ENCODE data around the gene OGDH. TPM values are rescaled to one million over a fixed set of nuclear protein-coding genes. Genes with fewer than 3 reads are reported as not detected.

The OGDH gene
- polyA plus RNA-seq, 1 donor from 2014 or later: 26.6 TPM

DNA sequence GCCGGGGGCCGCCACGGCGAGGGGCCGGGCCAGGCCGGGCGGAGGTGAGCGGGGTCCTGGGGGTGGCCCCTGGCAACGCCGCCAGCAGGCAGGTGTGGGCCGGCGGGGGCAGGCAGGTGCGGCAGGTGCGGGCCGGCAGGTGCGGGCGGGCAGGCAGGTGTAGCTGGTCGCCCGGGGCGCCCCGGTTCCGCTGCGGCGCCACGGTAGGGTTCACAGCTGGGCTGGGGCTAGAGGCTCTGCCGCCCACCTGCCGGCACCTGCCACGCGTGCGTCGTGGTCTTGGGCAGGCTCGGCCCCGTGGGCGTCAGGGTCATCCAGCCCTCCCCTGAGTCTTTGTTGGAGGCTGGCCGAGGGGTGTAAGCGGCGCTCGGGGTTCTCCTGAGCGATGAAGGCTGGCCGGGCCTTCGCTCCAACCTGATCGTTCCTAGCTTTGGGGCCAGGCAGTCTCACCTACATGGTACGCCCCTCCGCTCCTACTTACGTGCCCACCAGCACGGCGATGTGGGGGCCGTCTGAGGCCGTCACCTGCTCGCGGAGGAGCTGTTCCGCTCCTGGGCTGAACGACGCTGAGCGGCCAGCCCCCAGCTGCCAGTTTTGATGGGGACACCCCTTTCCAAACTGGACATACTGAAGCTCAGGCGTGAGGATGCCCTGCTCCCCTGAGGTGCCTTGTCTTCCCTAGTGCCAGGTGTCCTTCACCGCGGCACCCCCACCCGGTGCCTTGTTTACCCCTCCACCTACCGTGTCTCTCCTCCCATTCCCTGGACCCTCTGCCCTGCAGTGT, 142.7 kb downstream of the OGDH start:
- peaks cover 30 to 42% (median 42%) of the 10 kb centered on the region in 3 donors for H3K4me1 Mint-ChIP-seq
- H3K27me3 Mint-ChIP-seq: no peaks in the 10 kb centered on the region
- H3K4me3 Mint-ChIP-seq: peak overlapping the region; percentile 85 to 94 (median 92)
- peaks cover 3% of the 10 kb centered on the region for H3K36me3 Mint-ChIP-seq
- H3K9me3 Mint-ChIP-seq: no peaks in the 10 kb centered on the region
- peak overlapping the region; percentile 98 to 99 (median 99) for H3K27ac Mint-ChIP-seq

DNA sequence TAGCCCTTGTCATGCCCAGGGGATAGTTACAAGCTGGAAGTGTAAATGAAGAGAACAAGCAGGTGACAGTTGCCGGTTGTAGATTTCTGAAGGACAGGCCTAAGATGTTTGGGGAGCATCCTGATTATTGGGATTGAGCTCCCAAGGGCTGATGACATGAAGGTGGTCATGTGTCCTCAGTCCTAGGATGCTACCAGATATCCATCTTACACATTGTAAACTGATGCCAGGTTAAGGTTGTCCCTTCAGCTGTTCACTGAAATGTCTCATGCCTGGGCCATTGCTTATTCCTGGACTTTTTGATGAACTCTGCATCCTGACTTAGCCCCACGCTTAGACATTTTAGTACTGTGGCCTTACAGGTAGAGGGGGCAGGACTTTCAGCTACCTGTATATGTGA, 143.6 kb downstream of the OGDH start:
- H3K4me1 Mint-ChIP-seq: peaks cover 30 to 47% (median 36%) of the 10 kb centered on the region in 3 donors
- peak overlapping the region; percentile 85 to 94 (median 92) for H3K4me3 Mint-ChIP-seq

DNA sequence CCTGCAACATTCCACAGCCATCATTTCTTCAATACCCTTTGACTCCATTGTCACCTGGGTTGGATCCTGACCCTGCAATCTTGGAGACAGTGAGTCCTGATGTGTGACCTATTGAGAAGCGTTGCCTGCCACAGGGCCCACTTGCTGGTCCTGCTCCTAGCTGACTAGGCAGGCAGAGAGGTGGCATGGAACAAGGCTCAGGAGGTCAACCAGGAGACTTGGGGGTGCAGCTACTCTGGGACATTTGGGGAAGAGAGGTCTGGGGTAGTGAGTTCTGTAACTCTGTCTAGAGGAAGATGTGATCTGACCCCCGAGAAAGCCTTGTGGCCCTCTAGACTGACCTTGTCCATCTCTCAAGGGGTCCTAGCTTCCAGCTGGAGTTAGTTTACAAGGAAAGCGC, 144.0 kb downstream of the OGDH start:
- H3K4me3 Mint-ChIP-seq: peak overlapping the region; percentile 85 to 94 (median 92)
- H3K4me1 Mint-ChIP-seq: peaks cover 30 to 51% (median 36%) of the 10 kb centered on the region in 3 donors
- H3K27ac Mint-ChIP-seq: peak overlapping the region; percentile 98 to 99 (median 99)
- no peaks in the 10 kb centered on the region for H3K27me3 Mint-ChIP-seq
- H3K36me3 Mint-ChIP-seq: peaks cover 3% of the 10 kb centered on the region
- no peaks in the 10 kb centered on the region for H3K9me3 Mint-ChIP-seq

More for the DNA sequence above, 143.6 kb downstream of the OGDH start:
- peak overlapping the region; percentile 98 to 99 (median 99) for H3K27ac Mint-ChIP-seq
- no peaks in the 10 kb centered on the region for H3K9me3 Mint-ChIP-seq
- peaks cover 3% of the 10 kb centered on the region for H3K36me3 Mint-ChIP-seq
- no peaks in the 10 kb centered on the region for H3K27me3 Mint-ChIP-seq

DNA sequence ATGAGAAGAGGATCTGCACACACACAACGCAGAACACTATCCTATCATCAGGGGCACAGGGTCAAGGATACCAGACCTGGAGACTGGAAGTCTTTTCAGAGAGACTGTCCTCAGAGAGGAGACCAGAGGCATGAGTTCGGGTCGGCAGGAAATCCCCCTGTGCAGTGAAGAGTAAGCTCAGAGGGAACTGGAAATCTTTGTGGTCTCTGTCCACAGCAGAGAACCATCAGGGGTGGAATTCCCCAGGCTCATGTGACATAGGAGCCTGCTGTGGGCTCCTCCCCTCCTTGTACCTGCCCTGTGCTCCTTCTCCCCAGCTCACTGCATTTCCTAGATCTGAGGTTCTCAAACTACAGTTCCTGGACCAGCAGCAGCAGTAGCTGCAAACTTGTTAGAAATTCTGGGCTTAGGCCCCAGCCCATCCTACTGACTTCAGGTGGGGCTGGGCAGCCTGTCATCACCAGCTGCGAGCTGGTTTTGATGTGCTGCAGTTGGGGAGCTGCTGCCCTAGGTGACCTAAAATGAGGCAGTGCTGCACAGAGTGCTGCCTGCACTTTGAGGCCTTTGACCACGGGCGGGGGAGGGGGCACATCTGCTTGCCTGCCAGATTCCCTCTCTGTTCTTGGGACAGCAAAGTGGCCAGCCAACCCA, 144.6 kb downstream of the OGDH start:
- Mint-ChIP-seq H3K27me3 (no peaks in the 10 kb centered on the region), H3K4me3 (peak overlapping the region; percentile 85 to 94 (median 92)), H3K4me1 (peaks cover 30 to 53% (median 36%) of the 10 kb centered on the region in 3 donors), H3K36me3 (peaks cover 3% of the 10 kb centered on the region), H3K9me3 (no peaks in the 10 kb centered on the region), H3K27ac (peak overlapping the region; percentile 98 to 99 (median 99))

DNA sequence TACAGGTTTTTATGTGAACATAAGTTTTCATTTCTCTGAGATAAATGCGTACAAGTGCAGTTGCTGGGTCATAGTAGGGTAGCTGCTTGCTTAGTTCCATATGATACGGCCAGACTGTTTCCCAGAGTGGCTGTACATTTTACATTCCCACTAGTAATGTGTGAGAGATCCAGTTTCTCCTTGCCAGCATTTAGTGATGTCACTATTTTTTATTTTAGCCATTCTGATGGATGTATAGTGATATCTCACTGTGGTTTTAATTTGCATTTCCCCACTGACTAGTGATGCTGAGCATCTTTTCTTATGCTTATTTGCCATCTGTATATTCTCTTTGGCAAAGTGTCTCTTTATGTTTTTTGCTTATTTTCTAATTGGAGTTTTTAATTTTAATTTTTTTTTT, 146.4 kb downstream of the OGDH start:
- Mint-ChIP-seq H3K36me3 (peaks cover 2% of the 10 kb centered on the region), H3K4me3 (peak overlapping the region; percentile 16 to 81 (median 70)), H3K9me3 (no peaks in the 10 kb centered on the region), H3K27ac (peak overlapping the region; percentile 95 to 99 (median 99)), H3K27me3 (no peaks in the 10 kb centered on the region), H3K4me1 (peaks cover 27 to 49% (median 31%) of the 10 kb centered on the region in 3 donors)

DNA sequence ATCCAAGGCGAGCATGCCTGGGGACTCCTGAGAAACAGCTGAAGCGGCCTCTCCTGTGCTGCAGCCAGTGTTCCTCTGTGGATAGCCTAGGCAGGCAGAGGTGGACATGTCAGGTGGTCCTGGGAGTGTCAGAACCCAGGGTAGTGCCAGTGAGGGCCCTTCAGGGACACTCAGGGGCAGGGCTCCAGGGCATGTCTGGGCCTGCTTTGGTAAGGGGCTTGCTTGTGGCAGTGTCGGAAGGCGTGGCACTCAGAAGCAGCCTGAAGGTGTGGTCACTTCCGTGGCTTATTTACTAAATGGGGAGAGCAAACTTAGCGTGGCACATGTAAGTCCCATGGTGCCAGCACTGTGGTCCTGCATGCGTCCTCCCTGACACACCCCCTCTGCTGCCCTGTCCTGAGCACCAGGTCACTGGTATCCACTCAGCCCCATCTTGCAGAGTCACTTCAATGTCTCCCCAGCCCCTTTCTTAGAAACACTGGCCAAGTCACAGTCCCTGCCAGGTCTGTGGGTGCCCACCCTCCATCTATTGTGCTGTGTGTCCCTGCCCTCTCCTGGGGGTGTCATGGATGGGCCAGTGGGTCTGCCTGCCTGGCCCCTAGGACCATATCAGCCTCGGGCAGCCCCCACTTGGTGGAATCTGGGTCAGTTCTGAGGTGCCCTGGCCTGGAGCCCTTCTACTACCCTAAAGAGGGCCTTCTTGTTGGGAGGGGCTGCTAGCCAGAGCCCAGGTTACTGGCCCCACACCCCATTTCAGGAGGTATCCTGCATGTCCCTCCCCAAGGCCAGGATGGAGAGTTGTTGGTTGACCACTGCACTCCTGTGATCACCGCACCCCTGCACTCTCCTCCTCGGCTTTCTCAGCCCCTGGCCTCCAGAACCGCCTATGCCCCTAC, 148.6 kb downstream of the OGDH start:
- Mint-ChIP-seq H3K4me1 (peaks cover 22 to 43% (median 30%) of the 10 kb centered on the region in 3 donors), H3K36me3 (peaks cover 2% of the 10 kb centered on the region), H3K9me3 (no peaks in the 10 kb centered on the region), H3K4me3 (peak overlapping the region in 2 of 4 donors; percentile 52 to 68), H3K27ac (peak overlapping the region; percentile 46 to 99 (median 80)), H3K27me3 (no peaks in the 10 kb centered on the region)

DNA sequence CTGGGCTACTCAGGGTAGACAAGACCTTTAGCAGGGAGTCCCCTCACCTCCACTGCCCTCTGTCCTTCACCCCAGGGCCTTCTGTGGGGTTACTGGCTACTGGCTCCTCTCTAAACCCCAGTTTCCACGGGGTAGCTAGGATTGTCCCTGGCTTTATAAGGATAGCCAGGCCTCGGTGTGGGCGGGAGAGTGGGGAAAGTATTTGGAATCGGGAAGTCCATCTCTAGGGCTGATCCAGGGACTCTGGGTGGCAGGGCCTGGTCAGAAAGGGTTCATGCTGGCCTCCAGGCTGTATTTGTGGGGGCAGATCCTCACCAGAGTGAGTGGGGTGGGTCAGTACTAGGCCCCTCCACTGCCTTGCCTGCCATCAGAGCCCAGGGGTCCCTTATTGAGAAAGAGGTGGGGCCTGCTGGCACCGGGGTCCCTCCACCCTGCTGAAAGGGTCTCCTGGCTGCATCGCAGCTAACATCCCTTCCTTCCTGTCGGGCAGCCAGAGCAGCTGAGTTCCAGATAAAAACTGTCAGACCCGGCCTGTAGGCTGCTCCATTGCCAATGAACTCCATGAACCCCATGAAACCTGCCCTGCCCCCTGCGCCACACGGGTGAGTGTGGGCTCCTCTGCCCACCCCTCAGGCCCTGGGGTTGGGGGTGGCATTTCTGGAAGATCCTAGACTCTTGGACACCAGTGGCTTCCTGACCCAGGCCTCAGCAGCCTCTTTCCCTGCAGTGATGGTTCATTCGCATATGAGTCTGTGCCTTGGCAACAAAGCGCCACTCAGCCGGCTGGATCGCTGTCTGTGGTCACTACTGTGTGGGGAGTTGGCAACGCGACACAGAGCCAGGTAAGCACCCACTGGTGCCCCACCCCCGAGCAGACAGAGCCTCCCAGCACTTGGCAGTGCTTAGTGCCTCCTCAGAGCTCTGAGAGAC, 149.5 kb downstream of the OGDH start:
- Mint-ChIP-seq H3K4me3 (peak overlapping the region in 1 of 4 donors; percentile 23), H3K4me1 (peaks cover 14 to 35% (median 21%) of the 10 kb centered on the region in 3 donors), H3K36me3 (peaks cover 5% of the 10 kb centered on the region), H3K27ac (no peak overlapping the region), H3K9me3 (no peaks in the 10 kb centered on the region), H3K27me3 (no peaks in the 10 kb centered on the region)

DNA sequence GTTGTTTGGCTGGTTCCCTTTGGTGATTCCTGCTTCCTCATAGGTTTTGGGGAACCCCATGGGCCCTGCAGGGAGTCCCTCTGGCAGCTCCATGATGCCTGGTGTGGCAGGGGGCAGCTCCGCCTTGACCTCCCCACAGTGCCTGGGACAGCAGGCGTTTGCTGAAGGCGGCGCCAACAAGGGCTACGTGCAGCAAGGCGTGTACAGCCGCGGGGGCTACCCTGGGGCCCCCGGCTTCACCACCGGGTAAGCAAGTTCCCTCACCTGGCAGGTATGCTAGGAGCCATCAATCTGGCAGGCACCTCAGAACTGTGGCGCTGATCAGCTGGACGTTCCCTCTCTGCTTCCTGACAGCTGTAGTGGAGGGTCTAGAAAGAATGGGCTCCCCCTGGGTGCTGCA, 150.5 kb downstream of the OGDH start:
- peaks cover 5% of the 10 kb centered on the region for H3K36me3 Mint-ChIP-seq
- no peak overlapping the region for H3K27ac Mint-ChIP-seq
- H3K4me1 Mint-ChIP-seq: peaks cover 10 to 29% (median 16%) of the 10 kb centered on the region in 3 donors
- H3K27me3 Mint-ChIP-seq: no peaks in the 10 kb centered on the region
- no peak overlapping the region for H3K4me3 Mint-ChIP-seq
- H3K9me3 Mint-ChIP-seq: no peaks in the 10 kb centered on the region

DNA sequence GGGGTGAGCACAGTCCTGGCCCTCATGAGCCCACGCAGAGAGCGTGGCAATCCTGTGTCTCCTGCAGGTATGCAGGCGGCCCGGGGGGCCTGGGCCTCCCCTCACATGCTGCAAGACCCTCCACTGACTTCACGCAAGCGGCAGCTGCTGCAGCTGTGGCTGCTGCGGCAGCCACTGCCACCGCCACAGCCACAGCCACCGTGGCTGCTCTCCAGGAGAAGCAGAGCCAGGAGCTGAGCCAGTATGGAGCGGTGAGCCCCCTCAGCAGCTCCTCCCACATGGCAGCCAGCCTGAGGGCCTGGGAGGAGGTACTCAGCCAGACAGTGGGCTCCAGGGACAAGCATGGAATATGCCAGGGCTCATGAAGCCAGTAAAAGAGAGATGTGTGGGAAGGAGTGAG, 150.9 kb downstream of the OGDH start:
- H3K27ac Mint-ChIP-seq: no peak overlapping the region
- peak overlapping the region in 1 of 4 donors; percentile 39 for H3K4me3 Mint-ChIP-seq
- H3K4me1 Mint-ChIP-seq: peaks cover 8 to 25% (median 14%) of the 10 kb centered on the region in 3 donors
- H3K27me3 Mint-ChIP-seq: no peaks in the 10 kb centered on the region
- H3K36me3 Mint-ChIP-seq: peaks cover 5% of the 10 kb centered on the region
- H3K9me3 Mint-ChIP-seq: no peaks in the 10 kb centered on the region

DNA sequence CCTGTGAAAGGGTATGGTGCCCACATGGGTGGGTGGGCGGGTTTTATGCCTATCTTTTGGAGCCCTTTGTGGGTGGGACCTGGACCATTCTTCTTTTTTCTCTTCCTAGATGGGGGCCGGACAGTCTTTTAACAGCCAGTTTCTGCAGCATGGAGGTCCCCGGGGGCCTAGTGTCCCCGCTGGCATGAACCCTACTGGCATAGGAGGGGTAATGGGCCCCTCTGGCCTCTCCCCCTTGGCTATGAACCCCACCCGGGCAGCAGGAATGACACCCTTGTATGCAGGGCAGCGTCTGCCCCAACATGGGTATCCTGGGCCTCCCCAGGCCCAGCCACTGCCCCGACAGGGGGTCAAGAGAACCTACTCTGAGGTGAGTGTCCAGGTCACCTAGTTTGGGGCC, 151.3 kb downstream of the OGDH start:
- peaks cover 3% of the 10 kb centered on the region for H3K36me3 Mint-ChIP-seq
- no peak overlapping the region for H3K4me3 Mint-ChIP-seq
- H3K4me1 Mint-ChIP-seq: peaks cover 4 to 20% (median 10%) of the 10 kb centered on the region in 3 donors
- no peaks in the 10 kb centered on the region for H3K27me3 Mint-ChIP-seq
- H3K9me3 Mint-ChIP-seq: no peaks in the 10 kb centered on the region
- no peak overlapping the region for H3K27ac Mint-ChIP-seq

Other genes with a start within 250 kb of the OGDH start
- 57.4 TPM for gene NUDCD3, start 116.0 kb upstream of the OGDH start, polyA plus RNA-seq
- gene NPC1L1, start 65.3 kb upstream of the OGDH start, polyA plus RNA-seq: not detected
- gene DDX56, start 32.7 kb upstream of the OGDH start, polyA plus RNA-seq: 52.0 TPM
- gene TMED4, start 24.4 kb upstream of the OGDH start, polyA plus RNA-seq: 59.9 TPM
- gene ZMIZ2, start 142.2 kb downstream of the OGDH start, polyA plus RNA-seq: 15.5 TPM
- gene PPIA, start 190.1 kb downstream of the OGDH start, polyA plus RNA-seq: 4,265 TPM
- gene H2AZ2, start 241.5 kb downstream of the OGDH start, polyA plus RNA-seq: 148 TPM